Urinary bladder (tissue), 4 donors: Measurements from ENCODE around the gene GPR55. TPM values are rescaled to one million over a fixed set of nuclear protein-coding genes. Genes with fewer than 3 reads are reported as not detected.

Experiments used
- DNase-seq: peaks from one replicate; pipeline ENCODE4 v3.0.0-alpha.2; 2015; ENCODE audit errors: extremely low spot score
- H3K27ac ChIP-seq: one replicate; pipeline ENCODE4 v1.5.1; 2013; ENCODE audit warnings: low read depth, mild to moderate bottlenecking, moderate library complexity
- H3K36me3 ChIP-seq: one replicate; pipeline ENCODE4 v1.6.1; 2013; ENCODE audit warnings: mild to moderate bottlenecking, moderate library complexity; ENCODE audit not compliant: insufficient read depth
- H3K4me1 ChIP-seq: one replicate; pipeline ENCODE4 v1.6.1; 2013; ENCODE audit warnings: mild to moderate bottlenecking, moderate library complexity; ENCODE audit not compliant: insufficient read depth
- H3K4me3 ChIP-seq: one replicate; pipeline ENCODE4 v1.5.1; 2013; ENCODE audit warnings: low read depth, low read length
- WGBS: extraction: QIAGEN DNeasy Blood & Tissue Kit; methylation state at CpG from one replicate; pipeline ENCODE4 v1.1.7; 2013; 5-methylcytosine and 5-hydroxymethylcytosine counted together
- polyA plus RNA-seq: library from polyadenylated mRNA; stranded (reverse); fragments of 200-250 nt; gene quantifications from one replicate; pipeline ENCODE4 v1.2.3, GENCODE V29; 2013
- total RNA-seq: library from RNA; depleted of rRNA; stranded (reverse); fragments of >200 nt; gene quantifications from one replicate; pipeline ENCODE4 v1.2.3, GENCODE V29; 2014
- donor health status: healthy with polysubstance abuse.
- donor health status: healthy.

GPR55 gene
- total and polyA plus RNA-seq, 2 donors: 0.05 to 0.22 TPM

DNA sequence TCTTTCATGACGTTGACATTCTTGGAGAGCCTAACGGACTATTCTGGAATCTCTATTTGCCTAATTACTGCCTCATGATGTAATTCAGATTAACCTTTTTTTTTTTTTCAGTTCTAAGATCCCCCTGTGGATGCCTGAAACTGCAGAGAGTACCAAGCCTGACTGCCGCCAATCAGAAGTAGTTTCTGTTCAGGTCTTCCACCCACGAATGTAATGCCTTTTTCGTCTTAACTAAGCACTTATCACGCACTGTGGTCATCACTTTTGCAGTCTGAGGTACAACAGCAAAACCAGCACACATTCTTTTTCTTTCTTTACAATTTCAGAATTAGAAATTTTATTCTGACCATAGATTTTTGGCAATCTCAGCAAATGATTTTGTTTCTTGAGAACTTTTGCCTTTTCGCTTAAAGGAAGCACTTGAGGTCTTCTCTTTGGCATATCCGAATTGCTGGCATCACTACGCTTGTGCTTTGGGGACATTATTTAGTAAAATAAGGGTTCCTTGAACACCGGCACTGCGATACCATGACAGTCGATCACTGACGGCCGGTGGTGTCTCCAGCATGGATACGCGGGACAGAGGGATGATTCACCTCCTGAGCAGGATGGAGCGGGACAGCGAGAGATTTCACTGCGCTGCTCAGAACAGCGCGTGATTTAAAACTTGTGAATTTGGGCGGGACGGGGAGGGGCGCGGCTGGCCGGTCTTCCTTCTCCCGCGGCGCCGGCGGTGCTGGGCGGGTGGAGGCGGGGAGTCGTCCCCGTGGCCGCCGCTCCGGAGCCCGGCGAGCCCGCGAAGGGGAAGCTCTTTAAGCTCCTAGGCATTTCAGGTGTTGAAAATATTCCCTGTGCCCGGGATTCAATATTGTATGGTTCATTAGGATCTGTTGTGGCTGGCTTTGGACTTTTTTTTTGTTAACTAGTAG, 32.0 kb upstream of the GPR55 start:
- Histone ChIP-seq H3K36me3 (no peaks in the 10 kb centered on the region), H3K4me3 (peak overlapping the region; percentile 1), H3K4me1 (no peaks in the 10 kb centered on the region), H3K27ac (no peak overlapping the region)
- WGBS: 13% methylated on average over 43 of the region's 43 CpGs
- DNase-seq: no peak

DNA sequence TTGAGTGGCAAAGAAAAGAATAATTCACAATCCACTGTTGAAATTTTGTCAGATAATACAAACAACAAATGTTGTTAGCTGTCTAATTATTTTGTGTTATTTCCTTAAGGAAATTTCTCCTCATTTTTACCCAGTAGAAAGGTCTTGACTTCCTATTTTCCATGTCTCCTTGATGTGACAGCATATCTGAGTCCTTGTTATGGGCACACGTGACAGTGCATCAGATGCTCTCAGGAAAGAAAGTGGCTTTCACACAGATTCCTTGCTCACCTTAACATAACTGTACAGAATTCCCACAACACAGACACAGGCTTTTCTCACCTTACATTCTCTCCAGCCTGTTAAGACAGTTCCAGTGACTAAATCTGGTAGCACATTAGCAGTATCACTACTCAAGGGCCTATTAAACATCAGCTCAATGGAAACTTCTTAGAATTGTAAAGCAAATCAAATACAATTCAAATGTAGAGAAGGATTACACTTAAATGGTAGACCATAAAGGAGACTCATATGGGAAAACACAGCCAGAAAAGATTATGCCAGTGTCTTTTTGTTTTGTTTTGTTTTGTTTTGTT, 30.2 kb upstream of the GPR55 start:
- no peak for DNase-seq
- no peaks in the 10 kb centered on the region for H3K36me3 ChIP-seq
- WGBS: 83% methylated on average over 1 of the region's 1 CpG
- no peaks in the 10 kb centered on the region for H3K4me1 ChIP-seq
- no peak overlapping the region for H3K27ac ChIP-seq
- H3K4me3 ChIP-seq: no peak overlapping the region

DNA sequence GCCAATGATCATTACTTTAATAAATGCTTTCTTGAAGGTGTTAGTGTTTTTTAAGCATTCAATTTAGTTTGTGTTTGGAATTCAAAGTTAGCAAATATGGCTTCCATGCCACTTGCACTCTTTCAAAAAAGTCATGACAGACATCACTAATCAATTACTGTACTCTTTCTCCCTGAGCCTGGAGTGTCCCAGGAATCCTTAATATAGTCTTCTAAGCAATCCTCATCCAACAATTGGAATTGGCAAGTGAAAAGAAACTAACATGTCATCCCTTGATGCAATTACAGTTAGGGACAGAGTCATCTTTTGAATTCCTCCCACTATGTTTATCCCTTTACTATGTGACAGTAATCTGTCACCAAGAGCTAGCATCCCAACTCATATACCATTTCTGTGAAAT, 29.7 kb upstream of the GPR55 start:
- no peak for DNase-seq
- Histone ChIP-seq H3K36me3 (no peaks in the 10 kb centered on the region), H3K4me3 (no peak overlapping the region), H3K27ac (no peak overlapping the region), H3K4me1 (no peaks in the 10 kb centered on the region)

DNA sequence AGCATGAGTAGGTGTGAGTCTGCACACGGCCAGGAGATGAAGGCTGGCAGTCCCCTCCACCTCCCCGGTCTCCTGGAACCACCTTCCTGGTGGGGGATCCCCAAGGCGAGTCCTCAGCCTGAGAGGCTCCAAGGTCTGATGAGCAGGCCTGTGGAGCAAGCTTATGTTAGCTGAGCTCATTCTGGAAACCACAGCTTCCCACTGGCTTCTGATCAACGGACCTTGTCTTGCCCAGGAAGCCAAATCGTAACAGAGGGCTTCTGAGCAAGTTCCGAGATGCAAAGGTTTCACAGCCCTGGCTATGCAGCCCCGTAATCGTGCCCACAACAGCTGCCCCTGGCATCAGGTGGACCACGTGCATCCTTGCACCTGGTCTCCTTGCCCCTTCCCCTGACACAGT, 28.8 kb upstream of the GPR55 start:
- DNase-seq: no peak
- no peaks in the 10 kb centered on the region for H3K36me3 ChIP-seq
- WGBS: 85% methylated on average over 9 of the region's 9 CpGs
- H3K27ac ChIP-seq: no peak overlapping the region
- H3K4me1 ChIP-seq: no peaks in the 10 kb centered on the region
- no peak overlapping the region for H3K4me3 ChIP-seq

DNA sequence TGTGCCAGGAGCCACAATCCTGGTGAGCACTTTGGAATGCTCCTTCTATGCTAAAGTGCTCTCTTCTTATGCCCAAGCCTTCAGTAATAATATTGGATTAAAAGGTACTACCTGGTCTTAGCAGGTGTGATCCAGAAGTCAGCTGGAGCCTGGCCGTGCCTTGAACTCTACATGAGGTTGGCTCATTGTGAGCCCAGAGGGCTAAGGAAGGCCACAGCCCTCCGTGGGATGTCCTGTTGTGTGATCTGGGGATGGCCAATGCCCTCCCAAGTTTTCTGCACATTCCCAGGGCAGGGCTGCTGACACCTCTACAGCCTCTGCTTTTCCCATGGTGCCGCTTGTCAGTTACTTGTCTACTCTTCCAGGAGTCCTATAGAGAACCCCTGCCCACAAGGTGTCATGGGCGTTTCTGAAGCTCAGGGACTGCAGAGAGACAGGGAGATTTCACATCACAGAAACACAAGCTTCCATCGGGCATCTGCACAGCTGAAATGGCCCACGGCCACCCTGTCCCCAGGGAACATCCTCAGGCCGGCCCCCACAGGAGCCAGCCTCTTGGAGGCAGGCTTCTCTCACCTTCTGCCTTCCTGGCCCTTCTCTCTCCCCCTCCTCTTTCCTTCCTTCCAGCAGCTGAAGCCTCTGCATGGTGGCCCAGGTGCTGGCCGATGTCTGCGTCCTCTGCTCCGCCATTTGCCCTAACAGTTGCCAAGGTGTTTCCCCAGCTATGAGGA, 27.3 kb upstream of the GPR55 start:
- no peaks in the 10 kb centered on the region for H3K4me1 ChIP-seq
- WGBS: 90% methylated on average over 10 of the region's 10 CpGs
- DNase-seq: no peak

DNA sequence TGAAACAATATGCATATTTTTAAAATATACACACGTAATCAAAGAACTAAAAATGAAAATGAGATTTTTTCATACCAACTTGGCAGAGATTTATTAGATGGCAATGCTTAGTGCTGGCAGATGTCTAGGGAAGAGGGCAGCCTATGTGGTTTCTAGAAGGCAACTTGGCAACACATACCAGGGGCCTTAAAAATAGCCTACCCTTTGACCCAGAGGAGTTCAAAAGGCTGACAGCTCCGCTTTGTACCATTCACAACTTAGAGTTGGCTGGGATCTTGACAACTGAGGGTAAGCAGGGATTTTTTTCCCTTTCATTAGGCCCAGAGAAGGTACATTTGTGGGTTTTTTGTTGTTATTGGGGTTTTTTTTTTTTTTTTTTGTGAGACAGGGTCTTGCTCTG, 26.4 kb upstream of the GPR55 start:
- DNase-seq: no peak
- H3K4me1 ChIP-seq: no peaks in the 10 kb centered on the region
- no peak overlapping the region for H3K27ac ChIP-seq
- H3K4me3 ChIP-seq: no peak overlapping the region
- 73% methylated on average over 2 of the region's 2 CpGs for WGBS
- no peaks in the 10 kb centered on the region for H3K36me3 ChIP-seq

More for the DNA sequence above, 27.3 kb upstream of the GPR55 start:
- H3K27ac ChIP-seq: no peak overlapping the region
- no peaks in the 10 kb centered on the region for H3K36me3 ChIP-seq
- H3K4me3 ChIP-seq: no peak overlapping the region

DNA sequence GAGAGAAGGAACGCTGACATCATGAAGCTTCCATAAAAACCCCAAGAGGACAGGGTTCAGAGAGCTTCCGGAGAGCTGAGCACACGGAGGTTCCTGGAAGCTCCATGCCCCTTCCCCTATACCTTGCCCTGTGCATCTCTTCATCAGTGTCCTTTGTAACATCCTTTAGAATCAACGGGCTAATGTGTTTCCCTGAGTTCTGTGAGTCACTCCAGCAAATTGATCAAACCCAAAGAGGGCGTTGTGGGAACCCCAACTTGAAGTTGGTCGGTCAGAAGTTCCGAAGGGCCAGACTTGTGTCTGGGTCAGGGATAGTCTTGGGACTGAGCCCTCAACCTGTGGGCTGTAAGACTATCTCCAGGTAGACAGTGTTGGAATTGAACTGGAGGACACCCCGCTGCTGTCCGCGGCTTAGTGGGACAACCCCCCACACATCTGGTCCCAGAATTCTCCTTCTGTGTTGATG, 25.9 kb upstream of the GPR55 start:
- DNase-seq: no peak
- Histone ChIP-seq H3K36me3 (no peaks in the 10 kb centered on the region), H3K4me1 (no peaks in the 10 kb centered on the region), H3K4me3 (no peak overlapping the region), H3K27ac (no peak overlapping the region)
- WGBS: 93% methylated on average over 10 of the region's 10 CpGs

DNA sequence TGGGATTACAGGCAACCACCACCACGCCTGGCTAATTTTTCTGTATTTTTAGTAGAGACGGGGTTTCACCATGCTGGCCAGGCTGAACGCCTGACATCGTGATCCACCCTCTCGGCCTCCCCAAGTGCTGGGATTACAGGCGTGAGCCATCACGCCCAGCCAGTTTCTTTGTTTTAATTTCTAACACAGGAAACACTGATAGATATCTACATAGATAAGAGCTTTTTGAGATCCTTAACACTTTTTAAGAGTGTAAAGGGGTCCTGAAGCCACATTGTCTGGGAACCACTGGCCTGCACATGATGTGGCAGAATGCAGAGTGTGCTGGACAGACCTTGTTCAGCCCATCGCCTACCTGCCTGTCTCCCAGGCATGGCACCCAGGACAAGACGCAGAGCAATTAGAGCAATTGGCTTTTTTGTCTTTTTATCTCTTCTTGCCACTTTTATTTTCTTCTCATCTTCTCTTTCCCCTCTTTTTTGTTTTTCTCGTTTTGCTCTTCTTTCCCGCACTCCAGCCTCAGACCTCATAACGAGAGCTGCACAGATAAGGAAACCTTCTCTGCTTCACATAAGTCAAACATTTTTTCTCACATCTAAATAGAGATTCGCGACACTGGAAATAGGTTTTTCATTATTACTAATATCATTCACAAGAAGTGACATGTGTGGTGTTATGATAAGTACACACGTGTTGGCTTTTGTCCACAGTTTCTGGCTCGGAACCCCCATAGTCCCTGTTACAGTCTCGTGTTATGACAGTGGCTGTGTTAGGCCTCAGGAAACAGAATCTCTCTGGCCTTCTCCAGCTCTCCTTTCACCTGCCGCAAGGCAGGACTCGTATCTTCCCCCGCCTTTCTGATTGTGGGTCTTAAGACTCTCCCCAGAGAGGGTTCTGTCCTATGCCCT, 25.2 kb upstream of the GPR55 start:
- Histone ChIP-seq H3K4me3 (no peak overlapping the region), H3K36me3 (no peaks in the 10 kb centered on the region), H3K4me1 (no peaks in the 10 kb centered on the region), H3K27ac (no peak overlapping the region)
- 86% methylated on average over 20 of the region's 20 CpGs for WGBS
- no peak for DNase-seq

DNA sequence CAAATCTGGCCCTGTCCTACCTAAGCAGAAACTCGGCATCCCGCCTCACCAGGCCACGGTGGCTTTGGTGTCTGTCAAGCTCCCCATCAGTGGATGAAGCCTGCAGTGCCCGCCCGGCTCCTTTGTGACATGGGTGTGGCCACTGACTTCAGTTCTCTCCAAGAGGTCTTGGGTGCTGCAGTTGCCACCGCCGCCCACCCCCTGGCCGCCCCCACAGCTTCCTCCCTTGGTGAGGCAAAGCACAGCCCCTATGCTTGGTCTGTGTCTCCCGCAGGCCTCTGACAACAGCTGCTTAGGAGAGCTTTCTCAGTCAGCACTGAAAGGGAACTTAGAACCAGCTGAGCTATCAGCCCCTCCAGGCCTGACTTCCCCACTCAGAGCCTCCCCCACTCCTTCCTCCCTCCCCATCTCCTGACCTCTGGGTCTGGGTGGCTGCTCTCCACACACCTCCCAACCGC, 22.9 kb upstream of the GPR55 start:
- Histone ChIP-seq H3K27ac (no peak overlapping the region), H3K4me1 (no peaks in the 10 kb centered on the region), H3K4me3 (no peak overlapping the region), H3K36me3 (no peaks in the 10 kb centered on the region)
- DNase-seq: no peak
- WGBS: 83% methylated on average over 10 of the region's 10 CpGs

DNA sequence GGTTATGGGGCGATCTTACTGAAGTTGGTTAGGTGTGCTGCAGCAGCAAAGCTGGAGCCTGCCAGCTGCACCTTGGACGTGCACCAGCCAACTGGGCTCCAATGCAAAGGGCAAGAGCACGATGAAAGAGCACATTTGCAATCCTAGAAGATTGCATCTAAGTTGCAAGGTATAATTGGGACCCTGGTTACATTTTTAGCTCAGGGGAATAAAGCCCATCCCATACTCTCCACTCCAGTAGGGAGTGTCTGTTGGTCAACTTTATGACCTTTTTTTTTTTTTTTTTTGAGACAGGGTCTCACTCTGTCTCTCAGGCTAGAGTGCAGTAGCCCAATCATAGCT, 22.2 kb upstream of the GPR55 start:
- Histone ChIP-seq H3K4me1 (no peaks in the 10 kb centered on the region), H3K27ac (no peak overlapping the region), H3K4me3 (no peak overlapping the region), H3K36me3 (no peaks in the 10 kb centered on the region)
- DNase-seq: no peak
- 91% methylated on average over 3 of the region's 3 CpGs for WGBS

DNA sequence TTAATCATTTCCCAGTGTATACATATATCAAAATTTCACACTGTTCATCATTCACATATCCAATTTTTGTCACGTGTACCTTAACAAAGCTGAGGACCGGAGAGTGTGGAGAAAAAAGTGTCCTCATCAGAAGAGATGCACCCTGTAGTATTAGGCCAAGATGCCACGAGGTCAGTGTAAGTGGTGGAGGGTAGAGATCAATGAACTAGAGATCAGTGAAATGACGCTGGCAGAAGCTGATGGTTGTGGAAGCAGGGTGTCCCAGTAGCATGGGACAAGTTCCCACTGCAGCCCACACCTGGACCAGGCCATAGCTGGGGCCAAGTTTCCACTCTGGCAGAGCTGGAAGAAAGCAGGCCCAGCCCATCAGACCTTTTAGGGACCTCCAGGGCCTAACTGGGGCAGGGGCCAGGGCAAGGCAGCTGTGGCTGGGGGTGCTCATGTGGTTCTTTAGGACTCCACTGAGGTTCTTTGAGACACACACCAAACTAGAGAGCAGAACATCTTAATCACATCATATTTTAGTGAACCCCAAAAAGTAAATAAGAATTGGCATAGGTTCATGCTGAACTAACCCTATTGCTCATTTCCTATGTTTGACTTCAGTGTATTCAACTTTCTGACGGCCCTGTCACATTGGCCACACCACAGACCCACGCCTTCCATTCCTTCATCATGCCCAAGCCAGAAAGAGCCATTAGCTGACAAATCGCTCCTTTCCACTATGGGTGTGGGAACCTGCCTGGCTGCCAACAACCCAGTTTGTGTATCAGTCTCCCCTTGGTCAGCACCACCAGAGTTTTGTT, 21.6 kb upstream of the GPR55 start:
- H3K4me3 ChIP-seq: no peak overlapping the region
- H3K4me1 ChIP-seq: no peaks in the 10 kb centered on the region
- H3K36me3 ChIP-seq: no peaks in the 10 kb centered on the region
- no peak overlapping the region for H3K27ac ChIP-seq
- 86% methylated on average over 7 of the region's 7 CpGs for WGBS
- DNase-seq: no peak

DNA sequence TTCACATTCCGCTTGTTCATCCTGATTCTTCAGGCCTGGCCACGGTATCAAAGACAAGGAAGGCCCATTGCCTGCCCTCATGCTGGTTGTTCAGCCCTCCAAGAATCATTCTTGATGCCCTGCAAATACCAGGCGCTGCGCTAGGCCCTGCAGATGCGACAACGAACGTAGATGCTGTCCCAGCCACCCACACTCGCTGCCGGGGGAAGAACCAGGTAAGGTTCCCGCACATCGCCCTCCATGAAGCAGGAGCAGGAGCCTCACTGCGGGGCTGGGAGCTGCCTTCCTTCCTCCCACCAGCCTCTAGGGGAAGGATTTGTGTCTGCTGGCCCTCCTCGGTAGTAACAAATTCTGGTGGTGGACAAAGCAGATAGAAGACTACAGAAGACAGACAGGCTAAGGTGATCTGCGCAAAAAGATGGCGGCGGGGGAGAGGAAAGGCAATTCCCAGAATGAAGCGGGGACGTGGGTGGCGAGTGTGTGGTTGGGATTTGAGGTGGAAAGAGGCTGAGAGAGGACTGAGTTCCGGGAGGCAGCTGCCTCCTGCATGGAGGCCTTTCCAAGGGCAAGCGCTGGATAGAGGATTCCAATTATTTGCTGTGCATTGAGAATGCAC, 19.8 kb upstream of the GPR55 start:
- 94% methylated on average over 21 of the region's 21 CpGs for WGBS
- DNase-seq: no peak

More for the DNA sequence above, 19.8 kb upstream of the GPR55 start:
- H3K4me3 ChIP-seq: no peak overlapping the region
- H3K36me3 ChIP-seq: no peaks in the 10 kb centered on the region
- no peak overlapping the region for H3K27ac ChIP-seq
- no peaks in the 10 kb centered on the region for H3K4me1 ChIP-seq
